Left hindlimb (tissue), 1 donor: Measurements from ENCODE around the gene UBTD1.

Experiments used
- DNase-seq: peaks from one replicate; pipeline ENCODE4 v3.0.0-alpha.2; 2018

UBTD1 gene

DNA sequence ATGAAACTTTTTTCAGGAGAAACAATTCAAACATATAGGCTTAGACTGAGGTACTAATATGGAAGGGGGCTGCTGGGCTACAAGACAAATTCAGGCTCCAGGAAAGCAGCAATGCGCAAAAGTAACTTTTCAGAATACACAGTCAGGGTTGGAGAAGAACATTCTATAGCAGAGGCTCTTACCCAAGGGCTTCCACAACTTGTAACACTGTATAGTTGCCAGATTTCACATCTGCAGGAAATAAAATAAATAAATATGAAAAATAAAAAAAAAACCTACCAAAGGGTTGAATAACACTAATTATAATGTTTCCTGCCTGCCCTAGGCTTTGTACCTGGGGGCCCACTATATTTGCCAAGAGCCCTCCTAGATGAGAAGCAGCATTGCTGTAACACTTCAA is 14.8 kb upstream of the UBTD1 start:
- DNase-seq: no peak

- no peak for DNase-seq
These were observed 13.0 kb upstream of the UBTD1 start for GRCh38 chr10:97485647-97486281.

GRCh38 chr10:97490592-97490991 is 8.1 kb upstream of the UBTD1 start:
- peak; percentile 46 for DNase-seq

DNA sequence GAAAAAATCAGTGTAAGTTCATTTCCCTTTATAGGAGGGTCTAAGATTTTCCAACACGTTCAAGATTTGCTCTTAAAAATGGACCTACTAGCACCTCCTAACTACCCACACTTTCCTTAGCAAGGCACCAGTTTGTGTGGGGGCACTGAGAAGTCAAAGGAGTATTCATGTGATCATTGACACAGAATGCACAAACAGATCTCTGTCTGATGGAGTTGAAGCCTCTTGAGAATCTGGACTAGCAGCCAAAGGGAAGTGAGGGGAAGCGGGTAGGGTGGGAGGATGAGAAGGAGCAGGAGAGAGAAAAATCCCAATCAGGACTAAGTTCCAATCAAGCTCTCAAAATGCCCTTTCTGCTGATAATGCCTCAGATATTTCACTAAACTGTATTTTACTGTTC is 4.6 kb upstream of the UBTD1 start:
- no peak for DNase-seq

GRCh38 chr10:97494863-97495506 is 3.7 kb upstream of the UBTD1 start:
- no peak for DNase-seq

GRCh38 chr10:97497572-97498075 is 1.1 kb upstream of the UBTD1 start:
- peak; percentile 79 for DNase-seq

DNA sequence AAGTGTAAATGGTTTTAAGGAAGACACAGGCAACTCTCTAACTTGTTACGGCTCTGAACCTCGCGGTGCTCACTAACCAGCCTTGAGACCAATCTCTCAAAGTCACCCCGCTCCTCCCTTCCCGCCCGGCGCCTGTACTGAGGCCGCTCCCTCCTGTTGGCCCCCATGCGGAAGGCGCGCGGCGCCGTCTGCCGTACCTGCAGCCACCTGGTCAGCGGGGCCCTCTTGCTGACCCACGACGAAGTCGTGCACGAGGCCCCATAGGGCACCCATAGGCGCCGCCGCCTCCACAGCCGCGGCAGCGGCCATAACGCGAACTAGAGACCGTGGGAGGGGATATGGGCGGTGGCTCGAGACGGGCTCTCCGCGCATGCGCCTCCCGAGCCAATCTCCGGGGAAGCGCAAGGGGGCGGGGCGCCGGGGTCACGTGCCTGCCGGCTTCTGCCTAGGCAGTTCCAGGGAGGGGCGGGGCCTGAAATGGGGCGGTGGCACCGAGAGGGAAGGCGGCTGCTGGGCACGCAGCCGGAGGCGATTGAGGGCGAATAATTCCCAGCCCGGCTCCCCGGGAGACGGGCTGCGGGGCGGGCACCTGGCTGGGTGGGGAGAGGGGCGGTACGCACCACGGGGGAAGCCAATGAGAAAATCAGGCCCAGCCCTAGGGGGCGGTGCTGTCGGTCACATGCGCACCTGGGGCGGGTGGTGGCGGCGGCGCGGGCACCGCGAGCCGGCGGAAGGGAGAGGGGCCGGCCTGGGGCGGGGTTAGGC is 466 bp upstream of the UBTD1 start, which contains the start of gene MMS19:
TSS of gene MMS19 (minus strand) at position 347 of the 765 bp plus-strand sequence. CDS start at position 309, 38 bp downstream.
- peak; percentile 99 for DNase-seq

GRCh38 chr10:97499561-97500296 is 1.0 kb downstream of the UBTD1 start:
- DNase-seq: peak; percentile 71

DNA sequence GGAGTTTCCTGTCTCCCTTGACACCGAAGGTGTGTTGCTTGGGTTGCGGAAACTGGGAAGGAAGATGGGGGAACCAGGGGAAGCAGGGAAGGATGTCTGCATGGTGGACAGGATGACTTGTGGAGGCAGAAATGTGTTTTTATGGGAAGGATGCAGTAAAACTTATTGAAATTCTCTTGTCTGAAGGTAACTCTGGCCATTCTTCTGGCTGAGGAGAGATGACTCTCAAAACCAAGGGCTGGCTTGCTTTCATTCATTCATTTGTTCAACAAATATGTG is 1.5 kb downstream of the UBTD1 start:
- DNase-seq: no peak

GRCh38 chr10:97502916-97503315 is 4.2 kb downstream of the UBTD1 start:
- no peak for DNase-seq

- DNase-seq: no peak
These were observed 4.7 kb downstream of the UBTD1 start for GRCh38 chr10:97503406-97503805.

DNA sequence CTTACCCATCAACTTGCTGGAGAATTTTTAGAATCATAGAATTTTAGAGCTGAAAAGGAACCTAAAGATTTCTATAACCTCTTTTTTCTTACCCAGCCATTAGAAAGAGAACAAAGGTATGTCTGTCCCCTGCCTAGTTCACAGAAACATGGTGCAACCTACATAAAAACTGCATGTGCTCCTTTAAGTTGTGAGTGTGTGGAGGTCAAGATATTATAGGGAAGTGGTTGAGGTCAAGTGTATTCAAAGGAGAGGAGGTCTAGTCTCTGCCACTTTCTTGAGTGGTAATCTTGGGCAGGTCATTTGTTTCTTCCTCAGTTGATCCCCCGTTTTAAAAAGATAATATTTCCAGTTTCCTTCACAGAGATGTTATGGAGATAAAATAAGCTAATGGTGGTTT is 6.4 kb downstream of the UBTD1 start:
- DNase-seq: no peak

DNA sequence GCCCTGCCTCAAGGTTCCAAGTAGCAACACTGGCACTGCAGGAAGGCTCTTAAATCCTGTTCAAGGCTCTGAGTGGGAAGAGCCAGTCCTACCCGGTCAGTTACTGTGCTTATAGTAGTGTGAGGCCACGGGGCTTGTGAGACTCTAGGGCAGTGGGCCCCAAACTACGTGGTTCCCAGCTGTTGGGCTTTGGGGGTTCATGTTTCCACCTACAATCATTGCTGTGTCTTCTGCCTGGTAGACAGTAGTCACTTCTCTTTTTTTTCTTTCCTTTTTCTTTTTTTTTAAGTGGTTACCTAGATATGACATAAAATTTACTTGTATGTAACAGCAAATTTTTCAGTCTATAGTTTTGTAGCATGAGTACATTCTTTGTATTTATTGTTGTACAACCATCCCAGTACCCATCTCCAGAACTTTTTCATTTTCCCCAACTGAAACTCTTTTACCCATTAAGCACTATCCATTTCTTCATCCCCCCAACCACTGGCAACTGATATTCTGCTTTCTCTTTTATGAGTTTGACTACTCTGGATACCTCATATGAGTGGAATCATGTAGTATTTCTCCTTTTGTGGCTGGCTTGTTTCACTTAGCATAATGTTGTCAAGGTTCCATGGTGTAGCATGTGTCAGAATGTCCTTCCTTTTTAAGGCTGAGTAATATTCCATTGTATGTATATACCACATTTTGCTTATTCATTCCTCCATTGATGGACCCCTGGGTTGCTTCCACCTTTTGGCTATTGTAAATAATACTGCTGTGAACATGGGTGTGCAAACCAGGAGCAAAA is 7.7 kb downstream of the UBTD1 start:
- no peak for DNase-seq

- no peak for DNase-seq
These were observed 9.6 kb downstream of the UBTD1 start for GRCh38 chr10:97508342-97508741.

DNA sequence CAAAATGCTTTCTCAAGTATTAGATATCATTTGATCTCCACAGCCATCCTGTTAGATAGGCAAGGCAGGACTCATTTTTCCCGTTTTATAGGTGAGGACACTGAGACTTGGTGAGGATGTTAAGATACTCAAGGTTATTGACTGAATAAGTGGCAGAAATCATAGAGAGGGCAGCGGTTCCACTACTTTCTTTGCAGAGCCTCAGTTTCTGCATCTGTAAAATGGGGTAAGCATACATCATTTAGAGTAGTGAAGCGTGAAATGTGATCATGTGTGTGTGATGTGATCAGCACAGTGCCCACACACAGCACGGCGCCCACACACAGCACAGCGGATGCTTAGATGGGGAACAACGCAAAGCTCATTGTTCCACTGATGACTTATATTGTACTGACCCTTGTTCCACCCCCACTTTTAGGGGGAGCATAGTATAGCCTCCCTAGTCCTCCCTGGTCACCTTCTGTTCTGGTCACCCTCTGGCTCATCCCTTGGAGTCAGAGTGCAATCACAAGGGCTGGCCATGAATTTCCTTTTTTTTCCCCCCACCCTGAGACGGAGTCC is 10.5 kb downstream of the UBTD1 start:
- DNase-seq: no peak

- DNase-seq: no peak
These were observed 12.0 kb downstream of the UBTD1 start for GRCh38 chr10:97510686-97511085.

GRCh38 chr10:97511711-97512440 is 13.2 kb downstream of the UBTD1 start:
- no peak for DNase-seq

GRCh38 chr10:97512993-97513392 is 14.3 kb downstream of the UBTD1 start:
- no peak for DNase-seq

- no peak for DNase-seq
These were observed 15.6 kb downstream of the UBTD1 start for GRCh38 chr10:97514344-97514743.

DNA sequence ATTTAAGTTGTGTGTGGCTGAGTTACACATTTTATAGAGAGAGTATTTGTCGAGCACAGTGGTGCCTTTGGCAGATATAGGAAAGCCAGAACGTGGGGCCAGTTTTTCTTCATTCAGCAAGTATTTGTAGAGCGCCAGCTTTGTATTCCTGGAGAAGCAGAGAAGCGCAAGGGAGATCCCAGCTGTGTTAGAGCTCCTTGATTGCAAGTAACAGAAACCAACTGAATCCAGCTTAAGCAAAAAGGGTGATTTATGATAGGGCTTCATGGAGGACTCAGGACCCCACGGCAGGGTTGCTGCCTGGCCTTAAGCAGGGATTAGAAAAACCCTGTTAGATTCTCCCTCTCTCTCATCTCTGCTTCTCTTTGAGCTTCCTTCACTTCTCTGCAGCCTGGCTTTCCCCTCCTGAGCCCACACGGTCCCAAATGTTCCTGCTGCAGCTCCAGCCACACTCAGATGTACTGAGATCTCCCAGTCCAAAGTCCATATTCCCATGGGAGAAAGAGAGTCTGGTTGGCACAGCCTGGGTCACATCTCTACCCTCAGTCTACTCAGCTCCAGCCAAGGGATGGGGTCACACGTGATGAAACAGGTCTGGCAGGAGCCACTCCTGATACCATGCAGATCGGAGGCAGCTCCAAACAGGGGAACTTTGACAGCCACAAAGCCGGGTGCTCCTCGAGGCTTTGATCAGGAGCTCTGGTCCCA is 16.7 kb downstream of the UBTD1 start:
- no peak for DNase-seq
